Ishikawa (cell line): Measurements from ENCODE around the gene TRUB2.

ENCODE experiments used
- CREB1 ChIP-seq: IDR thresholded peaks from 2 replicates; pipeline ENCODE4 v1.6.1; 2012; ENCODE audit warnings: low read depth
- EP300 ChIP-seq: IDR thresholded peaks from 2 replicates; pipeline ENCODE4 v1.6.1; 2012; ENCODE audit warnings: borderline replicate concordance
- MAX ChIP-seq: IDR thresholded peaks from 2 replicates; pipeline ENCODE4 v1.6.1; 2012
- NFIC ChIP-seq: IDR thresholded peaks from 2 replicates; pipeline ENCODE4 v1.6.1; 2012
- RAD21 ChIP-seq: IDR thresholded peaks from 2 replicates; pipeline ENCODE4 v1.6.1; 2012; ENCODE audit warnings: low read depth
- REST ChIP-seq: IDR thresholded peaks from 2 replicates; pipeline ENCODE4 v1.6.1; 2012; ENCODE audit warnings: low read depth, mild to moderate bottlenecking
- TAF1 ChIP-seq: IDR thresholded peaks from 2 replicates; pipeline ENCODE4 v1.6.1; 2012; ENCODE audit warnings: low read depth, mild to moderate bottlenecking
- TEAD4 ChIP-seq: IDR thresholded peaks from 2 replicates; pipeline ENCODE4 v1.6.1; 2012
- USF1 ChIP-seq: IDR thresholded peaks from 2 replicates; pipeline ENCODE4 v1.6.1; 2012

GRCh38 chr9:128257086-128257825 lies 65.0 kb downstream of the TRUB2 start:
- TF ChIP-seq USF1, result no peak
- no peak for TF ChIP-seq RAD21
- TF ChIP-seq TAF1, result no peak
- no peak for TF ChIP-seq EP300
- TF ChIP-seq CREB1, result no peak
- TF ChIP-seq REST, result no peak
- no peak for TF ChIP-seq MAX
- no peak for TF ChIP-seq NFIC
- TF ChIP-seq TEAD4, result no peak
